NB4 (cell line): ENCODE measurements around the gene KCTD7.
"Not testable (repeated sequence)": the region's sequence is repeated elsewhere in the genome, so short reads cannot be mapped to it uniquely, and the experiment has no call there.

Source experiments
- DNase-seq: peaks from one replicate; pipeline ENCODE4 v3.0.0; 2010; ENCODE audit warnings: low read depth
- H3K4me3 ChIP-seq: one replicate; pipeline ENCODE4 v1.5.1; 2011; ENCODE audit warnings: mild to moderate bottlenecking, low read depth, low read length, moderate library complexity
- CTCF ChIP-seq: IDR thresholded peaks from one replicate; pipeline ENCODE4 v1.5.1; 2012; ENCODE audit warnings: low read depth, low read length
- MAX ChIP-seq: IDR thresholded peaks from 2 replicates; pipeline ENCODE4 v1.6.1; 2011; ENCODE audit warnings: low read depth, low read length
- MYC ChIP-seq: IDR thresholded peaks from 2 replicates; pipeline ENCODE4 v1.6.1; 2011; ENCODE audit warnings: low read depth, low read length
- POLR2A ChIP-seq: IDR thresholded peaks from 2 replicates; pipeline ENCODE4 v1.6.1; 2011; ENCODE audit warnings: mild to moderate bottlenecking; ENCODE audit not compliant: insufficient read length; ENCODE audit errors: extremely low read depth

KCTD7 gene

GRCh38 chr7:66628361-66629221 lies at the start of gene KCTD7:
KCTD7 (plus strand) TSS chr7:66628881; CDS start chr7:66629065, 184 bp downstream.
- H3K4me3 ChIP-seq: peak within 1 kb of the TSS; percentile 78
- peak; percentile 100 for DNase-seq
- TF ChIP-seq MYC (no peak), MAX (peak; percentile 56), POLR2A (peak; percentile 99), CTCF (no peak)

- DNase-seq, H3K4me3 ChIP-seq: not testable (repeated sequence)
Measured at GRCh38 chr7:66580380-66580779, 48.3 kb upstream of the KCTD7 start.

- not testable (repeated sequence) for H3K4me3 ChIP-seq, DNase-seq
Measured at GRCh38 chr7:66582816-66583489, 45.7 kb upstream of the KCTD7 start.

GRCh38 chr7:66583490-66584110 lies 45.1 kb upstream of the KCTD7 start:
- TF ChIP-seq MAX (no peak), MYC (no peak), CTCF (no peak), POLR2A (no peak)
- DNase-seq: peak; percentile 82
- no peak overlapping the region for H3K4me3 ChIP-seq

- no peak for DNase-seq
- TF ChIP-seq POLR2A (no peak), MYC (no peak), MAX (no peak), CTCF (no peak)
- H3K4me3 ChIP-seq: no peak overlapping the region
Measured at GRCh38 chr7:66586181-66586580, 42.5 kb upstream of the KCTD7 start.

- not testable (repeated sequence) for DNase-seq, H3K4me3 ChIP-seq
Measured at GRCh38 chr7:66588226-66588625, 40.5 kb upstream of the KCTD7 start.

GRCh38 chr7:66588856-66589570 lies 39.7 kb upstream of the KCTD7 start:
- H3K4me3 ChIP-seq: peak overlapping the region; percentile 1
- not testable (repeated sequence) for DNase-seq

- peak; percentile 18 for DNase-seq
- H3K4me3 ChIP-seq: peak overlapping the region; percentile 79
Measured at GRCh38 chr7:66590302-66591057, 38.2 kb upstream of the KCTD7 start.

GRCh38 chr7:66591058-66591798 lies 37.5 kb upstream of the KCTD7 start:
- DNase-seq: peak; percentile 52
- peak overlapping the region; percentile 79 for H3K4me3 ChIP-seq
